K562 (cell line): ENCODE data around the gene MYO1A. TPM values are rescaled to one million over a fixed set of nuclear protein-coding genes. Genes with fewer than 3 reads are reported as not detected.

Experiments
- ATAC-seq: fragments of 200-7000 bp; cut with Tn5 transposase; 3 replicates; pipeline ENCODE4 v1.9.1; 2020; ENCODE audit warnings: moderate library complexity
- BruUV-seq: library from RNA; stranded (reverse); fragments of 400-500 nt; replicated peaks from 2 replicates; lab custom pipeline; 2021; lab: Mats Ljungman, UMichigan
- CTCF ChIA-PET: fragments of 300-600 bp; formaldehyde crosslinking; extraction: SDS; loops from one replicate; lab custom pipeline; 2021; ENCODE audit warnings: low intra/inter-chr PET ratio; lab: Yijun Ruan, JAX
- POLR2A ChIA-PET: fragments of 300-600, 350-650 bp; sonication (Branson Sonifier 250); formaldehyde crosslinking; extraction: SDS; loops from one replicate; lab custom pipeline; 2021; ENCODE audit warnings: antibody characterized with exemption, inconsistent platforms; lab: Yijun Ruan, JAX
- DNase-seq, 4 experiments: peaks; one replicate each; pipeline versions ENCODE4 v3.0.0 to v3.0.0-alpha.2; 2011 to 2018; ENCODE audit warnings: low spot score in 3 of 4, mixed read lengths in 3 of 4; ENCODE audit errors: extremely low read depth in 1 of 4
- FAIRE-seq: peaks from 2 replicates; lab custom pipeline; 2011; peaks lifted over from hg19 to GRCh38; lab: Jason Lieb, UNC
- H2AFZ ChIP-seq: 2 replicates; pipeline ENCODE4 v1.6.0; 2011; ENCODE audit warnings: low read depth, low read length, control low read depth, inconsistent platforms
- H3K27ac ChIP-seq: fragments of 200-600 bp; 3 replicates; pipeline ENCODE4 v1.8.0; 2011; ENCODE audit warnings: low read depth, mild to moderate bottlenecking, control low read depth, inconsistent platforms, low read length, moderate library complexity, mixed read lengths; ENCODE audit errors: extremely low read depth
- H3K27me3 ChIP-seq, 2 experiments: fragments of 300-600 bp in 1 of 2; 2 replicates in 1 of 2; 3 replicates in 1 of 2; pipeline versions ENCODE4 v1.6.0 to v1.8.0; 2011; ENCODE audit warnings: inconsistent platforms in 2 of 2, low read length in 2 of 2, mild to moderate bottlenecking in 1 of 2, mixed read lengths in 1 of 2, moderate library complexity in 1 of 2; ENCODE audit not compliant: control insufficient read depth in 2 of 2, insufficient read depth in 2 of 2
- H3K36me3 ChIP-seq: fragments of 300-600 bp; 3 replicates; pipeline ENCODE4 v1.8.0; 2011; ENCODE audit warnings: mild to moderate bottlenecking, low read length, inconsistent platforms; ENCODE audit not compliant: control insufficient read depth, insufficient read depth
- H3K4me1 ChIP-seq, 2 experiments: fragments of 200-600 bp in 1 of 2; replicated peaks in 1 of 2; 2 replicates in 1 of 2; 3 replicates in 1 of 2; pipeline versions ENCODE4 v1.5.1 to v1.8.0; 2011; ENCODE audit warnings: inconsistent platforms in 2 of 2, low read length in 2 of 2, mild to moderate bottlenecking in 1 of 2, mixed read lengths in 1 of 2, moderate library complexity in 1 of 2; ENCODE audit not compliant: control insufficient read depth in 2 of 2, insufficient read depth in 2 of 2
- H3K4me2 ChIP-seq: 2 replicates; pipeline ENCODE4 v1.6.1; 2011; ENCODE audit warnings: low read length, control low read depth, inconsistent platforms, mixed read lengths; ENCODE audit not compliant: insufficient read depth
- H3K4me3 ChIP-seq: fragments of 200-600 bp; sonication (generic), shearing (Covaris generic); 2 replicates; pipeline ENCODE4 v1.5.1; 2016; ENCODE audit warnings: control low read depth, inconsistent platforms
- H3K79me2 ChIP-seq: fragments of 200-600 bp; 3 replicates; pipeline ENCODE4 v1.8.0; 2011; ENCODE audit warnings: low read length, inconsistent platforms; ENCODE audit not compliant: control insufficient read depth, insufficient read depth
- H3K9ac ChIP-seq, 2 experiments: 2 replicates each; pipeline versions ENCODE4 v1.6.0 to v1.6.1; 2011; ENCODE audit warnings: low read depth in 2 of 2, low read length in 2 of 2, control low read depth in 1 of 2, inconsistent platforms in 1 of 2, mild to moderate bottlenecking in 1 of 2, mixed read lengths in 1 of 2; ENCODE audit not compliant: insufficient read depth in 1 of 2
- H3K9me1 ChIP-seq: one replicate; pipeline ENCODE4 v1.6.0; 2011; ENCODE audit warnings: inconsistent platforms, mild to moderate bottlenecking, low read length, moderate library complexity; ENCODE audit not compliant: control insufficient read depth, insufficient read depth
- H3K9me3 ChIP-seq: replicated peaks from 2 replicates; pipeline ENCODE4 v1.5.1; 2011; ENCODE audit warnings: low read depth, low read length, inconsistent platforms; ENCODE audit not compliant: control insufficient read depth, insufficient read depth
- H4K20me1 ChIP-seq: replicated peaks from 2 replicates; pipeline ENCODE4 v1.6.1; 2011; ENCODE audit warnings: low read length, inconsistent platforms, mixed read lengths; ENCODE audit not compliant: control insufficient read depth, insufficient read depth
- C11orf30 ChIP-seq: fragments of 450-650 bp; IDR thresholded peaks from 2 replicates; pipeline ENCODE4 v1.6.1; 2016; ENCODE audit warnings: low read depth, mild to moderate bottlenecking
- CC2D1A ChIP-seq: fragments of 450-650 bp; IDR thresholded peaks from 2 replicates; pipeline ENCODE4 v1.6.1; 2017; ENCODE audit warnings: mild to moderate bottlenecking
- CSDE1 ChIP-seq, 2 experiments: fragments of 450-650 bp; IDR thresholded peaks; 2 replicates each; pipeline ENCODE4 v1.6.1; 2016; ENCODE audit warnings: mild to moderate bottlenecking in 1 of 2
- HNRNPL ChIP-seq: fragments of 200-400 bp; formaldehyde crosslinking; IDR thresholded peaks from 2 replicates; pipeline ENCODE4 v1.6.1; 2017; ENCODE audit warnings: low read depth, mild to moderate bottlenecking, low read length
- KLF16 ChIP-seq: IDR thresholded peaks from 2 replicates; pipeline ENCODE4 v1.6.1; 2016; ENCODE audit warnings: antibody characterized with exemption
- MAFK ChIP-seq: IDR thresholded peaks from 2 replicates; pipeline ENCODE4 v1.6.1; 2011; ENCODE audit warnings: low read length, improper control_type of control experiment
- MIER1 ChIP-seq: fragments of 450-650 bp; IDR thresholded peaks from 2 replicates; pipeline ENCODE4 v1.6.1; 2016; ENCODE audit warnings: antibody characterized with exemption, mild to moderate bottlenecking, low read depth
- MNT ChIP-seq, 2 experiments: fragments of 450-650 bp; conservative IDR thresholded peaks; 2 replicates each; pipeline ENCODE4 v1.6.1; 2017; ENCODE audit warnings: mild to moderate bottlenecking in 2 of 2, moderate library complexity in 2 of 2
- NEUROD1 ChIP-seq: fragments of 150-350 bp; IDR thresholded peaks from 2 replicates; pipeline ENCODE4 v1.6.1; 2014; ENCODE audit warnings: borderline replicate concordance, low read length, low read depth; ENCODE audit not compliant: partially characterized antibody
- POLR2AphosphoS5 ChIP-seq: IDR thresholded peaks from 2 replicates; pipeline ENCODE4 v1.6.1; 2011; ENCODE audit warnings: mild to moderate bottlenecking, low read depth, low read length, moderate library complexity; ENCODE audit not compliant: control insufficient read depth, insufficient read depth
- PTRF ChIP-seq: fragments of 450-650 bp; IDR thresholded peaks from 2 replicates; pipeline ENCODE4 v1.6.1; 2016; ENCODE audit warnings: mild to moderate bottlenecking, missing genetic modification characterization, missing compliant biosample characterization
- RBM34 ChIP-seq: fragments of 200-400 bp; formaldehyde crosslinking; IDR thresholded peaks from 2 replicates; pipeline ENCODE4 v1.6.1; 2018; ENCODE audit warnings: low read length, borderline replicate concordance; ENCODE audit not compliant: insufficient read depth
- SLC30A9 ChIP-seq: fragments of 250-450 bp; sonication (Bioruptor Pico); IDR thresholded peaks from 2 replicates; pipeline ENCODE4 v1.8.0; 2022; ENCODE audit warnings: mild to moderate bottlenecking, moderate library complexity
- TSC22D4 ChIP-seq: fragments of 450-650 bp; IDR thresholded peaks from 2 replicates; pipeline ENCODE4 v1.6.1; 2016; ENCODE audit warnings: missing genetic modification characterization, missing biosample characterization, control low read depth
- TSHZ1 ChIP-seq: fragments of 250-450 bp; sonication (Bioruptor Pico); IDR thresholded peaks from 2 replicates; pipeline ENCODE4 v1.4.0; 2020; ENCODE audit warnings: mild to moderate bottlenecking, moderate library complexity
- ZC3H11A ChIP-seq: IDR thresholded peaks from 2 replicates; pipeline ENCODE4 v1.6.1; 2012; ENCODE audit warnings: low read depth, low read length, improper control_type of control experiment
- ZFP36 ChIP-seq: fragments of 150-350 bp; IDR thresholded peaks from 2 replicates; pipeline ENCODE4 v1.6.1; 2018; ENCODE audit warnings: low read length, low read depth; ENCODE audit not compliant: partially characterized antibody
- ZNF408 ChIP-seq: fragments of 250-450 bp; sonication (Bioruptor Pico); IDR thresholded peaks from 2 replicates; pipeline ENCODE4 v1.4.0; 2020; ENCODE audit warnings: low read depth, mild to moderate bottlenecking, moderate library complexity
- WGBS: fragments of 100-300 bp; shearing (Covaris generic); methylation state at CpG from one replicate; pipeline ENCODE4 v1.1.6; 2016; ENCODE audit warnings: low coverage, mixed read lengths; ENCODE audit not compliant: insufficient coverage; ENCODE audit errors: missing lambda C conversion rate; 5-methylcytosine and 5-hydroxymethylcytosine counted together
- in situ Hi-C: fragments of 300-500 bp; cut with MboI; formaldehyde crosslinking; loops from 4 replicates; pipeline ENCODE4 v1.15.0; 2018; ENCODE audit warnings: inconsistent platforms, mixed read lengths
- intact Hi-C: fragments of 100-400 bp; cut with micrococcal nuclease; formaldehyde crosslinking; loops from 2 replicates; pipeline ENCODE4 v1.14.2; 2022
- polyA plus RNA-seq, 8 experiments: library from polyadenylated mRNA; depleted of rRNA in 4 of 8; stranded (reverse) in 5 of 8; unstranded in 3 of 8; fragments of >200 nt; fragmentation: Nextera tagmentation in 2 of 8; fragmentation: Illumina TruSeq in 1 of 8; extraction: Ambion mirVana in 2 of 8; extraction: Trizol in 1 of 8; gene quantifications; 2 replicates each; pipeline versions ENCODE4 v1.2.1 to v1.2.3, GENCODE V29; 2011 to 2014; ENCODE audit warnings: inconsistent platforms in 1 of 8, missing spikeins in 1 of 8
- total RNA-seq, 7 experiments: library from RNA; depleted of rRNA in 6 of 7; stranded (reverse); fragments of >200 nt in 6 of 7; fragmentation: Illumina TruSeq in 2 of 7; extraction: Trizol in 2 of 7; gene quantifications; 2 replicates each; pipeline versions ENCODE4 v1.2.1 to v1.2.3, GENCODE V29; 2011 to 2021; ENCODE audit warnings: low replicate concordance in 1 of 7

The MYO1A gene
- total and polyA plus RNA-seq, 9 of the 15 experiments (the other 6 are each of a cell fraction or from before 2014, with no cell fraction given) = 0.03 to 0.29 (median 0.14) TPM; not detected in 2

GRCh38 chr12:57096748-57097553 is 47.0 kb upstream of the MYO1A start:
- Histone ChIP-seq H2AFZ (peak overlapping the region; percentile 24; the same call in 1 of the 2 replicates), H3K9me3 (no peaks in the 10 kb centered on the region), H3K79me2 (peaks cover 12% of the 10 kb centered on the region; the same call in 2 of the 3 replicates), H3K4me2 (no peak overlapping the region), H3K9ac (peak overlapping the region; percentile 20 to 81; a peak in 3 of 4 replicates), H3K27ac (peak overlapping the region; percentile 52), H3K4me3 (no peak overlapping the region), H3K4me1 (peaks cover 37 to 55% of the 10 kb centered on the region in 2 experiments), H3K27me3 (no peaks in the 10 kb centered on the region; a peak in 1 of 5 replicates), H3K36me3 (peaks cover 67% of the 10 kb centered on the region), H4K20me1 (no peaks in the 10 kb centered on the region; the same call in 1 of the 2 replicates), H3K9me1 (no peaks in the 10 kb centered on the region)
- no peak for ATAC-seq
- intact Hi-C loops = no loop called here
- peak in 2 of 4 experiments; percentile 7 to 9 for DNase-seq
- POLR2A ChIA-PET = interaction anchor here (0.6 to 5.1 kb wide), 8 partner anchors 8 to 203 kb away, joined by 3 to 32 read pairs (median 4); partner anchors contain the start of gene STAT6
- WGBS = 64% methylated on average over 8 of the region's 8 CpGs
- in situ Hi-C loops = no loop called here
- CTCF ChIA-PET = no interaction called here
- no peak for FAIRE-seq
- BruUV-seq = no TSS peak
- TF ChIP-seq RBM34 (no peak), CC2D1A (no peak), TSC22D4 (no peak), NEUROD1 (no peak), ZNF408 (CRISPR knock-in tag) (no peak), C11orf30 (peak; percentile 79), CSDE1 (IDR thresholded peaks at IDR 0.05) (no peak), KLF16 (no peak), HNRNPL (no peak), POLR2AphosphoS5 (no peak), ZC3H11A (no peak), PTRF (no peak), SLC30A9 (CRISPR knock-in tag) (no peak), MNT (conservative IDR thresholded peaks at IDR 0.05) (no peak), ZFP36 (no peak), MAFK (no peak), TSHZ1 (CRISPR knock-in tag) (no peak), MIER1 (no peak)
